ENCODE results near the gene RFLNA. TPM values are rescaled to one million over a fixed set of nuclear protein-coding genes. Genes with fewer than 3 reads are reported as not detected.

RFLNA gene
- total RNA-seq, 1 experiment from 2014 or later: 10.6 TPM

DNA sequence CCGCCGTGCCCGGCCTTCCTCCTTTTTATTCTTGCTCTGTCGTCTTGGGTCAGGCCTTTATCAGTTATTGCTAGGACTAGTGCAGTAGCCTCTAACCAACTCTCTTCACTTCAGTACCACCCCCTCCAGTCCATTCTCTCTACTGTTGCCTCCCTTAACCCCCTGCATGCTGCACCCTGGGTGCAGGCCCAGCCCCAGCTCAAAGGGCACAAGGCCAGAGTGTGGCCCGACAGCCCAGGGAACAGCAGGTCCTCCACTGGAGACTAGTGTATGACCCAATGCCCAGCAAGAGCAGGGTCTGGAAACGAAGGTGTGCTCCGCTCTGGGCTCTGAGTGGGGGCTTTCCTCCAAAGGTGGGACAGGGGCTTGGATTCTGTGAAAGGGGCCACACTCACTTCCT is 30.0 kb upstream of the RFLNA start:
- Mint-ChIP-seq H3K27me3 (ENCODE audit: low read depth) (peaks cover 10% of the 10 kb centered on the region), H3K36me3 (ENCODE audit: insufficient read depth in 1 of 3, low read depth in 3 of 3) (peaks cover 0 to 2% (median 0%) of the 10 kb centered on the region in 3 experiments; a peak in 3 of 7 replicates), H3K9me3 (peaks cover 3 to 4% of the 10 kb centered on the region in 2 experiments; a peak in 1 of 5 replicates), H3K4me3 (no peak overlapping the region), H3K27ac (no peak overlapping the region), H3K4me1 (0 out of 4 replicates have a peak, but pooled peaks cover 0 to 3% of the 10 kb centered on the region in 2 experiments)
- H2BK5ac ChIP-seq (ENCODE audit: insufficient read length, low read length): no peak overlapping the region
- no peak overlapping the region for H4K8ac ChIP-seq (replicated peaks; ENCODE audit: insufficient read length, low read depth, low read length)
- no peaks in the 10 kb centered on the region for H4K20me1 ChIP-seq (ENCODE audit: control insufficient read depth, insufficient read depth, insufficient read length)
- no peak overlapping the region for H2AFZ ChIP-seq (ENCODE audit: low read length)
- no peak overlapping the region for H3K9ac ChIP-seq (ENCODE audit: extremely low read depth, insufficient read length, low read length)
- H4K5ac ChIP-seq (ENCODE audit: insufficient read length, low read depth, low read length): no peak overlapping the region
- no peak overlapping the region for H2BK12ac ChIP-seq (ENCODE audit: insufficient read length, low read depth, low read length)
- no peak overlapping the region for H3K4me2 ChIP-seq (ENCODE audit: insufficient read depth, insufficient read length, low read length)
- no peak overlapping the region for H2BK15ac ChIP-seq (ENCODE audit: low read depth, low read length)
- H2AK5ac ChIP-seq (ENCODE audit: insufficient read length, low read length): no peak overlapping the region
- no CpG with 5 or more reads among the region's 7 CpGs for WGBS (ENCODE audit: extremely low coverage, insufficient read length, low lambda C conversion rate)
- H3K4me1 ChIP-seq (ENCODE audit: insufficient read depth, low read length): no peaks in the 10 kb centered on the region
- H3K23me2 ChIP-seq (ENCODE audit: insufficient read length, low read depth, low read length, poor library complexity, severe bottlenecking): no peaks in the 10 kb centered on the region
- H3K23ac ChIP-seq (ENCODE audit: insufficient read length, low read depth, low read length): no peak overlapping the region
- H3K4ac ChIP-seq (ENCODE audit: low read depth, low read length): no peak overlapping the region
- no peak overlapping the region for H3T11ph ChIP-seq (ENCODE audit: low read length)
- H3K79me1 ChIP-seq (ENCODE audit: insufficient read depth, low read depth, low read length, poor library complexity, severe bottlenecking): no peaks in the 10 kb centered on the region
- no peak overlapping the region for H2BK20ac ChIP-seq (ENCODE audit: low read depth, low read length, poor library complexity, severe bottlenecking)
- H4K91ac ChIP-seq (ENCODE audit: insufficient read length, low read depth, low read length): no peak overlapping the region
- no peak for TF ChIP-seq CTCF (conservative IDR thresholded peaks at IDR 0.05)
- no peaks in the 10 kb centered on the region for H3K79me2 ChIP-seq (ENCODE audit: insufficient read depth, low read length)
- no peak overlapping the region for H3K27ac ChIP-seq (ENCODE audit: insufficient read length, low read depth, low read length)
- H3K18ac ChIP-seq (ENCODE audit: insufficient read length, low read depth, low read length): no peak overlapping the region
- no peak for DNase-seq
- H3K56ac ChIP-seq (ENCODE audit: insufficient read length, low read depth, low read length): no peak overlapping the region
- H3K27me3 ChIP-seq (ENCODE audit: insufficient read depth, low read length): no peaks in the 10 kb centered on the region
- H2BK120ac ChIP-seq (ENCODE audit: low read depth, low read length, poor library complexity, severe bottlenecking): no peak overlapping the region
- no peaks in the 10 kb centered on the region for H3K9me3 ChIP-seq (ENCODE audit: control insufficient read depth, low read depth, low read length)
- no peak overlapping the region; the same call in 1 of the 2 replicates for H3K14ac ChIP-seq (ENCODE audit: insufficient read depth, low read length)
